Caco-2 (cell line): ENCODE results near the gene UPB1. TPM values are rescaled to one million over a fixed set of nuclear protein-coding genes. Genes with fewer than 3 reads are reported as not detected.

ENCODE experiments used
- BruUV-seq: library from RNA; stranded (reverse); fragments of 400-500 nt; replicated peaks from 2 replicates; lab custom pipeline; 2021; lab: Mats Ljungman, UMichigan
- CTCF ChIA-PET: fragments of 300-600 bp; sonication (Branson Sonifier 250); formaldehyde crosslinking; loops from one replicate; lab custom pipeline; 2022; ENCODE audit warnings: antibody characterized with exemption; lab: Charles Lee
- POLR2A ChIA-PET: fragments of 300-600 bp; sonication (Branson Sonifier 250); formaldehyde crosslinking; loops from one replicate; lab custom pipeline; 2022; ENCODE audit warnings: antibody characterized with exemption; lab: Charles Lee
- DNase-seq, 2 experiments: peaks; one replicate each; pipeline versions ENCODE4 v3.0.0 to v3.0.0-alpha.2; 2020 to 2022
- H3K27me3 ChIP-seq: replicated peaks from 2 replicates; pipeline ENCODE4 v1.6.0; 2011; ENCODE audit warnings: low read length; ENCODE audit not compliant: control insufficient read depth, insufficient read depth
- H3K36me3 ChIP-seq: 2 replicates; pipeline ENCODE4 v1.5.1; 2011; ENCODE audit warnings: low read length; ENCODE audit not compliant: control insufficient read depth, insufficient read depth
- H3K4me1 ChIP-seq: fragments of 250-450 bp; sonication (Bioruptor Pico); 2 replicates; pipeline ENCODE4 v1.5.1; 2020; ENCODE audit warnings: mild to moderate bottlenecking
- H3K4me3 ChIP-seq: 2 replicates; pipeline ENCODE4 v1.5.1; 2011; ENCODE audit warnings: low read depth, mild to moderate bottlenecking, control low read depth, low read length
- H3K9me3 ChIP-seq: fragments of 250-450 bp; sonication (Bioruptor Pico); 2 replicates; pipeline ENCODE4 v1.5.1; 2020; ENCODE audit warnings: mild to moderate bottlenecking, moderate library complexity
- H3K27ac Mint-ChIP-seq: one replicate; pipeline ENCODE4 v1.8.0; 2022; ENCODE audit warnings: mixed read lengths; ENCODE audit not compliant: unreplicated experiment
- H3K27me3 Mint-ChIP-seq: one replicate; pipeline ENCODE4 v1.8.0; 2022; ENCODE audit warnings: mixed read lengths; ENCODE audit not compliant: insufficient read depth, unreplicated experiment
- H3K36me3 Mint-ChIP-seq: one replicate; pipeline ENCODE4 v1.8.0; 2022; ENCODE audit warnings: mild to moderate bottlenecking, mixed read lengths; ENCODE audit not compliant: insufficient read depth, unreplicated experiment
- H3K4me1 Mint-ChIP-seq: one replicate; pipeline ENCODE4 v1.8.0; 2022; ENCODE audit warnings: low read depth, mixed read lengths; ENCODE audit not compliant: unreplicated experiment
- H3K4me3 Mint-ChIP-seq: one replicate; pipeline ENCODE4 v1.8.0; 2022; ENCODE audit warnings: mild to moderate bottlenecking, moderate library complexity, mixed read lengths; ENCODE audit not compliant: unreplicated experiment
- H3K9me3 Mint-ChIP-seq: one replicate; pipeline ENCODE4 v1.8.0; 2022; ENCODE audit warnings: mixed read lengths; ENCODE audit not compliant: unreplicated experiment
- CTCF ChIP-seq, 2 experiments: fragments of 200-600 bp in 1 of 2; IDR thresholded peaks; 1 replicate in 1 of 2; 2 replicates in 1 of 2; pipeline versions ENCODE4 v1.5.1 to v1.8.0; 2011 to 2022; ENCODE audit warnings: antibody characterized with exemption in 1 of 2, control low read depth in 1 of 2, inconsistent platforms in 1 of 2, low read depth in 1 of 2, low read length in 1 of 2, mild to moderate bottlenecking in 1 of 2, moderate library complexity in 1 of 2; ENCODE audit not compliant: insufficient read depth in 1 of 2, severe bottlenecking in 1 of 2, unreplicated experiment in 1 of 2
- intact Hi-C: fragments of 100-400 bp; cut with micrococcal nuclease; formaldehyde crosslinking; loops from one replicate; pipeline ENCODE4 v1.10.0; 2022; ENCODE audit not compliant: unreplicated experiment
- total RNA-seq: library from RNA; stranded (reverse); gene quantifications from 2 replicates; pipeline ENCODE4 v1.2.3, GENCODE V29; 2022

Gene UPB1
- total RNA-seq, 1 experiment from 2014 or later: 6.7 TPM

DNA sequence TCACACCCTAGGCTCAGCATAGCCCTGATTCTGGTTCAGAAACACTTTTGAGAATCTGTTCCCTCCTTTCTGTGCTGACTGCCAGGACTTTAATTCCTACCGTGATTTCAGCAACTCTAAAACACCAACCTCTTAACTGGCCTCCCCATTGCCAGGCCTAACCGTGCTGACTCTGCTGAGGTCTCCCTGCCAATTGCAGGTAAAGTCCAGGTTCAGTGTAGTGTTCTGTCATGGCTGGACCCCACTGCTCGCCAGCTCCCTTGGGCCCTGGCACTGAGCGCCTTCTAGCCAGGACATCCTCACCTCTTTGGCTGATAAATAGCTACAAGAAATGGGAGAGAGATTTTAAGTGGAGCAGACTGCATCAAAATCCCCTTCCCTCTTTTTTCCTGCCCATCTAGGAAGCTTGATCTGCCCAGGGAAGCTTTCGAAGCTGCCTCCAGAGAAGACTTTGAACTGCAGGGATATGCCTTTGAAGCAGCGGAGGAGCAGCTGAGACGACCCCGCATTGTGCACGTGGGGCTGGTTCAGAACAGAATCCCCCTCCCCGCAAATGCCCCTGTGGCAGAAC is 4.7 kb downstream of the UPB1 start:
- TF ChIP-seq CTCF (IDR thresholded peaks at IDR 0.05; ENCODE audit: insufficient read depth in 1 of 2, low read depth in 1 of 2, low read length in 1 of 2, severe bottlenecking in 1 of 2, unreplicated experiment in 1 of 2): no peak
- Histone ChIP-seq H3K27me3 (no peaks in the 10 kb centered on the region), H3K36me3 (no peaks in the 10 kb centered on the region), H3K4me1 (peaks cover 89% of the 10 kb centered on the region), H3K4me3 (no peak overlapping the region), H3K9me3 (no peaks in the 10 kb centered on the region)
- H3K27me3 Mint-ChIP-seq: no peaks in the 10 kb centered on the region
- DNase-seq: no peak
- ChIA-PET POLR2A (no interaction called here), CTCF (interaction anchor here (1.2 to 2.1 kb wide), 2 partner anchors 18 to 22 kb away, joined by 4 to 10 read pairs; no protein-coding TSS in a partner anchor)
- peaks cover 73% of the 10 kb centered on the region for H3K4me1 Mint-ChIP-seq
- peaks cover 16% of the 10 kb centered on the region for H3K36me3 Mint-ChIP-seq
- H3K9me3 Mint-ChIP-seq: no peaks in the 10 kb centered on the region
- H3K27ac Mint-ChIP-seq: peak overlapping the region; percentile 30
- no peak overlapping the region for H3K4me3 Mint-ChIP-seq
- intact Hi-C loops: loop anchor here (2.0 kb wide), 1 partner anchor 25 kb away; no protein-coding TSS in a partner anchor
- BruUV-seq: no TSS peak

GRCh38 chr22:24500277-24500820 is 5.2 kb downstream of the UPB1 start:
- H3K27me3 Mint-ChIP-seq: no peaks in the 10 kb centered on the region
- H3K9me3 Mint-ChIP-seq: no peaks in the 10 kb centered on the region
- Histone ChIP-seq H3K4me1 (peaks cover 89% of the 10 kb centered on the region), H3K27me3 (no peaks in the 10 kb centered on the region), H3K36me3 (no peaks in the 10 kb centered on the region), H3K4me3 (no peak overlapping the region), H3K9me3 (no peaks in the 10 kb centered on the region)
- DNase-seq: no peak
- intact Hi-C loops: loop anchor here (2.0 kb wide), 1 partner anchor 24 kb away; no protein-coding TSS in a partner anchor
- H3K27ac Mint-ChIP-seq: peak overlapping the region; percentile 30
- no peak for TF ChIP-seq CTCF (IDR thresholded peaks at IDR 0.05; ENCODE audit: insufficient read depth in 1 of 2, low read depth in 1 of 2, low read length in 1 of 2, severe bottlenecking in 1 of 2, unreplicated experiment in 1 of 2)
- H3K36me3 Mint-ChIP-seq: peaks cover 11% of the 10 kb centered on the region
- H3K4me3 Mint-ChIP-seq: peak overlapping the region; percentile 10
- BruUV-seq: no TSS peak
- ChIA-PET POLR2A (no interaction called here), CTCF (interaction anchor here (1.2 to 2.1 kb wide), 2 partner anchors 17 to 21 kb away, joined by 4 to 10 read pairs; no protein-coding TSS in a partner anchor)
- peaks cover 68% of the 10 kb centered on the region for H3K4me1 Mint-ChIP-seq

DNA sequence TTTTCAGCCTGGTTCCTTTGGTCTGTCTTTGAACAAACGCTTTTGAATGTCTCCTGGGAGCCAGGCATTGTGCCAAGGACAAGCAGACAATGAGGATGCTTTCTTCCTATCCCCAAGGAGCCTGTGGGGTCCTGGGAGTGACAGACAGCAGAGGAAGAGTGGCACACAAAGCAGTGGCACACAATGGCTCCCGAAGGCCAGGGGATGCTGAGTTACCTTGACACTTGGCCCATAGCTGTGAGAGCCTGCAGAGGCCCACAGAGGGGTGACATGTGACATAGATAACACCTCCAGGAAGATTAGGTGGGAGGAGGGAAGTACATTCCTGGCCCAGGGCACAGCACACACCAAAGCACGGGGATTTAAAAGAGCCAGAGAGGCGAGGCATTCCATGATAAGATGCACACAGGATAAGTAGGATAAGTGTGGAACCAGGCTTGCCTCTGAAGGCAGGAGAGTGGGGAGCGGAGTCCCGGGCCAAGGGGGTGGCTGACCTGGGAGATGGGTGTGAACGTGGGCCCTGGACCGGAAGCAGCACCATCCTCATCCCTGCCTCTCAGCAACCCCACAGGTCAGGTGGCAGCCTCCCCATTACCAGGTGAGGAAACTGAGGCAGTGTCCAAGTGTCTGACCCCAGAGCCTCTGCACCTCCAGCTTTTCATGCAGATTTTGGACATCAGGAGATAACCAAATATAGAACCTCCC is 6.3 kb downstream of the UPB1 start:
- Mint-ChIP-seq H3K27ac (peak overlapping the region; percentile 30), H3K9me3 (no peaks in the 10 kb centered on the region), H3K4me1 (peaks cover 67% of the 10 kb centered on the region), H3K4me3 (peak overlapping the region; percentile 19), H3K27me3 (no peaks in the 10 kb centered on the region), H3K36me3 (peaks cover 8% of the 10 kb centered on the region)
- H3K36me3 ChIP-seq: no peaks in the 10 kb centered on the region
- ChIA-PET CTCF (interaction anchor here (1.0 to 2.1 kb wide), 2 partner anchors 20 to 80 kb away, joined by 3 to 10 read pairs; no protein-coding TSS in a partner anchor), POLR2A (no interaction called here)
- H3K9me3 ChIP-seq: no peaks in the 10 kb centered on the region
- intact Hi-C loops: loop anchor here (2.0 kb wide), 3 partner anchors 23 to 73 kb away; no protein-coding TSS in a partner anchor
- BruUV-seq: no TSS peak
- no peak for TF ChIP-seq CTCF (IDR thresholded peaks at IDR 0.05; ENCODE audit: insufficient read depth in 1 of 2, low read depth in 1 of 2, low read length in 1 of 2, severe bottlenecking in 1 of 2, unreplicated experiment in 1 of 2)
- peak; percentile 74 to 86 for DNase-seq
- no peak overlapping the region for H3K4me3 ChIP-seq
- H3K4me1 ChIP-seq: peaks cover 86% of the 10 kb centered on the region
- H3K27me3 ChIP-seq: no peaks in the 10 kb centered on the region
